Measurements from ENCODE around the gene SLC38A4.

- TF ChIP-seq CTCF (IDR thresholded peaks at IDR 0.05) (no peak), EZH2 (IDR thresholded peaks at IDR 0.05; ENCODE audit: borderline replicate concordance, insufficient read depth, low read depth, low read length, poor library complexity, severe bottlenecking) (no peak)
These were observed 81.5 kb downstream of the SLC38A4 start for GRCh38 chr12:46744283-46744682.

All from B cell (primary cell).